Stimulated activated CD4-positive, alpha-beta T cell treated with anti-CD3 and anti-CD28 coated beads, TNF-alpha, amount 100 ng/mL, for 24 hours (primary cell): ENCODE results near the gene AP2A1.

Experiments used
- DNase-seq, 3 experiments: peaks; one replicate each; pipeline ENCODE4 v3.0.0-alpha.2; 2020; ENCODE audit warnings: low read depth in 3 of 3

The AP2A1 gene

DNA sequence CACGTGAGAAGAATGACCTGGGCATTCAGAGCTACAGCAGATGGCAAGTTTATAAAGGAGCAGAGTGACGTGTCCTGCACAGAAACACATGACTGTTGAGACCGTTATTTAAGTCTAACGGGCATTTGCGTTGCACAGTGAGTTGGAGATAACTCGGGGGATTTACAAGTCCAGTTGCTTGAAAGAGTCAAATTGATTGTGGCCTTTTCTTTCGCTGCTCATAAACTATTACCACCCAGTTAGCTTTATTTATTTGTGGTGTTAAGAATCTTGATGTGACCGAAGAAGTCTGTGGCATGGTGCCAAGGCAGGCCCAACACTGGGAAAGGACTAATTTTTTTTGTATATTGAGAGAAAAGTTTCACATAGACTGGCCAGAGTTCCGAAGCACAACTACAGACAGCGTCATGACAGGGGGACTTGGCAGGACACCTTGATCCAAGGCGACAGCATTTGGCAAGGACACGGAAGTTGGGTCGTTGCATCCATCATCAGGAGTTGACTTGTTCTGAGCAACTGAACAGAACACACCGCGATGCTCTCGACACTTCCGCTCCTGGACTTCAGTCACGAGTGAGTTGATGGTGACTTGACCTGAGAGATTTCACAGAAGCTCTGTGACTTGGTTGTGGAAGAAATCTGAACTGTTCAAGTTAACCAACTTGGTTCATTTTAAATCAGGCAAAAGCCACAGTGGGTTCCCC lies 72.2 kb downstream of the AP2A1 start:
- DNase-seq: no peak

DNA sequence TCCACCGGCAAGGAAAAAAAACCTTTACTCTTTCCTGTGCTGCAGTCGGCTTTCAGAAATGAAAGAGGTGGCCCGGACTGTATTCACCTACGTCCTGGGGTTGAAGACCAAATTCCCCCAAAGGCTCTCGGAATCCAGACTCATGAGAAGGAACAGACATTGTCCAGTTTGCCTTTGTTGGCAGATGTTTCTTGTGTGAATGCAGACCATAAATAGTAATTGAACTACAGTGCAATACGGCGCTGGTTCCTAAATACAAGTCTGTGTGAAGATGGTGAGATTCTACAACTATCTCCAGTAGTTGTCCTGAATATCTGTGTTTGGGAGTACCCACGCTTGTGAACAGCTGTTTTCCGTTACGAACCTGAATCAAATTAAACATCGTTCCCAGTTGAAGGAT lies 72.9 kb downstream of the AP2A1 start:
- DNase-seq: no peak

DNA sequence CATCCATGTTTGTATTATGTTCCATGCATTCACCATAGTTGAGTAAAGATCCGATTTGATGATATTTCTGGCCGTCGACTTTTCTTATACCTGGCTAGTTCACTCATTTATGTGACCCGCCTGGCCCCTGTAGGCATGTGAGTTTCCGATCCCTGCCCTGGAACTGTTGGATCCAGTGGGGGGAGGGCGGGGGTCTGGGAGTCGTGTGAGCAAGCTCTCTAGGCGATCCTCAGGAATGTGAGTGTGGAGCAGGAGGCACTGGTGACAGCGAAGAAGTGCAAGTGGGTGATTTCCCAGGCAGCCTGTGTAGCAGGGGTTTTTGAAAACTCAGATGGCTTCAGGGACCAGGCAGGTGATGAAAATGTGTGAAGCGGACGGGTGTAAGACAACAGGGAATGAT lies 73.5 kb downstream of the AP2A1 start:
- DNase-seq: no peak

DNA sequence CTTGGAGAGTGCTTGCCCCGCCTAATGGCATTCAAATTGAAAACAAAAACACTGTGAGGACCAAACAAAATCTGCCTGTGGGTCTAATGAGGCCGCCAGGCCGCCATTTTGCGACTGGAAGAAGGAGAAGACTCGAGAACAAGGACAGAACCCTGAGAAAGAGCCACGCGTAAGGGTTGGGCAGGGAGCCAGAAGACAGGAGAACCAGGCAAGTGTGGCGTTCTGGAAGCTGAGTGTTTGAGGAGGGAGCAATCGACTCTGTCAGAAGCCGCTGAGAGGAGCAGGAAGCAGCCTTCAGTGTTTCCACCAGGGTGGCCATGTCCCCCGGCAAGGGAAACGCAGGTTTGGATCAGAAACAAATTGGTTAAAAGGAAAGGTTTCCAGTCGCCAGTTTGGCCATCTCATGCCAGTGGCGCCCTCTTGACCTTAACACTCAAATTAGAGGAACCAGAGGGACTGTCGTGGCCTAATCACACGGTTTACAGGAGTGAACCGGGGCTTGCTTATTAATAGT lies 74.0 kb downstream of the AP2A1 start:
- no peak for DNase-seq

DNA sequence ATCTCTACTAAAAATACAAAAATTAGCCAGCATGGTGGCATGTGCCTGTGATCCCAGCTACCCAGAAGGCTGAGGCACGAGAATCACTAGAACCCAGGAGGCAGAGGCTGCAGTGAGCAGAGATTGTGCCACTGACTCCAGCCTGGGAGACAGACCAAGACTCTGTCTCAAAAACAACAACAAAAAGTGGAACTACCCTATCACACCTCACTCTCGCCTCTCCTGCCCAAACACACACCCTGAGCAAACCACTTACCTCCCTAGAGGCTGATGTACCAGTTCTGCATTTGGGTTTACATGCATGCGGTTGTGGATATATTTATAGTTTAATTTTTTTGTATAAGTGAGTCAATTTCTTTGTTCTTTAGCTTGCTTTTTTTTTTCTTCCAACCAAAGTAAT lies 76.5 kb downstream of the AP2A1 start:
- no peak for DNase-seq

DNA sequence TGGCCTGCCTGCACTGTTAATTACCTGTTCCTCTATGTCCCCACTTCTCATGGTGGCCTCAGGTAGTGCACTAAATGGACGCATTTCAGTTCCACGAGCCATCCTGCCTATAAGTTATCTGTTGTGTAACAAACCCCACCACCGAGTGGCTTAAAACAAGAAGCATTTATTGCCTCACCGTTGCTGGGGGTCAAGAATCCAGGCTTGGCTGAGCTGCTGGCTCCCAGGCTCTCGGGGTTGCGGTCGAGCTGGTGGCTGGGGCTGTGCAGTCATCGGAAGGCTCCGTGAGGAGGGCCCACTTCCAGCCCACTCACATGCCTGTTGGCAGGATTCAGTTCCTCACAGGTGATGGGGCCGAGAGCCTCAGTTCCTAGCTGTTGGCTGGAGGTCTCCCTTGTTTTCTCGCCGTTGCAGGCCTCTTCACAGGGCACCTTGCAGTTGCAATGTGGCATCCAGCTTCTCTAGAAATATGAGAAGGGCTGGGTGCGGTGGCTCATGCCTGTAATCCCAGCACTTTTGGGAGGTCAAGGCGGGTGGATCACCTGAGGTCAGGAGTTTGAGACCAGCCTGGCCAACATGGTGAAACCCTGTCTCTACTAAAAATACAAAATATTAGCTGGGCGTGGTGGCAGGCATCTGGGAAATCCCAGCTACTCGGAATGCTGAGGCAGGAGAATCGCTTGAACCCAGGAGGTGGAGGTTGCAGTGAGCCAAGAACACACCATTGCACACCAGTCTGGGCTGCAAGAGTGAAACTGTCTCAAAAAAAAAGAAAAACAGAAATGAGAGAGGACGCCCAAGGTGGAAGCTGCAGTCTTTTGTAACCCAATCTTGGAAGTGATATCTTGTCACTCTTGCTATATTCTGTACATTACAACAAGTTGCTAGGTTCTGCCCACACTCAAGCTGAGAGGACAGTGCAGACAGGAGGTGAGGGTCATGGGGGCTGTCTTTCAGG lies 77.6 kb downstream of the AP2A1 start:
- DNase-seq: no peak

DNA sequence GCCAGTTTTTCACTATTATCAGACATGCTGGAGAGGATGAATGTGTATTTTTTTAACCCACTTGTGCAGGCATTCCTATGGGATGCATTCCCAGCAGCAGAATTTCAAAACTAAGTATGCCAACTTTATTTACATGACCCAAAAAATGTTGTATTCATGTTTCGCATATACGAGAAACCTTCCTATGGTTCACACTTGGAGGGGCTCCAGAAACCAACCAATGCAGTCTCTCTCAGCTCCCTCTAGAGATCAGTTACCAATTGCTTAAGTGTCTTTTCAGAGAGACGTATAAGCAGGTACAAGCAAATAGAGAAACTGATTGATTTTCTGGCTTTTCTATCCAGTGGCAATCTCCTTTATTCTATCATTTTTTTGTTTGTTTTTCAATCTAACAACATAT lies 78.6 kb downstream of the AP2A1 start:
- DNase-seq: no peak

DNA sequence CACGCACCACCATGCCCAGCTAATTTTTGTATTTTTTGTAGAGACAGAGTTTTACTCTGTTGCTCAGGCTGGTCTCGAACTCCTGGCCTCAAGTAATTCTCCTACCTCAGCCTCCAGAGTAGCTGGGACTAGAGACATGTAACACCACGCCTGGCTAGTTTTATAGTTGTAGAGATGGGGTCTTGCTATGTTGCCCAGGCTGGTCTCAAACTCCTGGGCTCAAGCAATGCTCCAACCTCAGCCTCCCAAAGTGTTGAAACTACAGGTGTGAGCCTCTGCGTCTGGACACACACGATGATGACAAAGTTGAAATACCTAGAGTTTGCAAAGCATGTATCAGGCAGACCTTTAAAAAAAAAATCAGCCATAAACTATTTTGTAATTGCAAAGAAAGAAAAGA lies 79.6 kb downstream of the AP2A1 start:
- DNase-seq: no peak

DNA sequence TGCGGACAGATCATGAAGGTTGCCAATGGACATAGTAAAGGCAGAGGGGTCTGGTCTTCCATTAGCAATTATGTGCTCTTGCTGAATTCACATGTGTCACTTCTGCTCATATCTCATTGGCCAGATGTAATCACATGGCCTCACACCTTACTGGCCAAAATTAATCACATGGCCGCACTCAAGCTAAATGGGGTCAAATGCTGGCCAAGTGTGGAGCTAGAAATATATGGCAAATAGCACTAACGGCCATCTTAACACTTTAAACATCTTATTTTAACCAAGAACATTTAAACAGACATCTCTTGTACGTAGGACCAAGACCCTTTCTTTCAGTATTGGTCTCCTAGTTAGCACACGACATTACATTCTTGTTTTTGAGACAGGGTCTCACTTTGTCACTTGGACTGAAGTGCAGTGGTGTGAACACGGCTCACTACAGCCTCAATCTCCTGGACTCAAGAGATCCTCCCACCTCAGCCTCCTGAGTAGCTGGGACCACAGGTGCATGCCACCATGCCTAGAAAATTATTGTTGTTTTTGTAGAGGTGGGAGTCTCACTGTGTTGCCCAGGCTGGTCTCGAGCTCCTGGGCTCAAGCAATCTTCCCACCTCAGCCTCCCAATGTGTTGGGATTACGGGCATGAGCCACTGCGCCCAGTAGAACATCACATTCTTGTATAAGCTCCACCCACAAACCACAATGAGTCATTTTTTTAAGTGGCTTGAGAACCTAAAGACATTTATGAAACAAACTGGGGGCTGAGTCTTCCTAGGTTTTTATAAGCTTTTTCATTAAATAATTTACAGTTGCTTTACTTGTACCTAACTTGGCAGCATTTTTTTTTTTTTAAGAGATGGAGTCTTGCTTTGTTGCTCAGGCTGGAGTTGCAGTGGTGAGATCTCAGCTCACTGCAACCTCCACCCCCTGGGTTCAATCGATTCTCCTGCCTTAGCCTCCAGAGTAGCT lies 81.2 kb downstream of the AP2A1 start:
- DNase-seq: no peak

DNA sequence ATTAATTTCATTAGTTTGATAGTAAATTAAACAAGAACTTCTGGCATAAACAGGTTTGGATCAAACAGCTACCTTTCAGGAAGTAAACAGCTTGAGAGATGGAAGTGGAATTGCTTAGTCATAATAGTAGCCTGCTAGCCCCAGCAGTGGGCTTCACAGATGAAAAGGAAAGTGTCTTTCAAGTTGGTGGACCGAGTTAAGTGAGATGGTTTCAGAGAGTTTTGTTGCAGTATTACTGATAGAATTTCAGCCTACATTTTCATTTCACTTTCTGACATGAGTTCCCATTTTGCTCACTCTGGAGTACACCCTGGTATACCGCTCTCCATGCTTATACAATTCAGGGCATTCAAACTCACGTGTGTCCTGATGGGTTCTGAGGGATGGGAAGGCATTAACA lies 82.1 kb downstream of the AP2A1 start:
- no peak for DNase-seq

DNA sequence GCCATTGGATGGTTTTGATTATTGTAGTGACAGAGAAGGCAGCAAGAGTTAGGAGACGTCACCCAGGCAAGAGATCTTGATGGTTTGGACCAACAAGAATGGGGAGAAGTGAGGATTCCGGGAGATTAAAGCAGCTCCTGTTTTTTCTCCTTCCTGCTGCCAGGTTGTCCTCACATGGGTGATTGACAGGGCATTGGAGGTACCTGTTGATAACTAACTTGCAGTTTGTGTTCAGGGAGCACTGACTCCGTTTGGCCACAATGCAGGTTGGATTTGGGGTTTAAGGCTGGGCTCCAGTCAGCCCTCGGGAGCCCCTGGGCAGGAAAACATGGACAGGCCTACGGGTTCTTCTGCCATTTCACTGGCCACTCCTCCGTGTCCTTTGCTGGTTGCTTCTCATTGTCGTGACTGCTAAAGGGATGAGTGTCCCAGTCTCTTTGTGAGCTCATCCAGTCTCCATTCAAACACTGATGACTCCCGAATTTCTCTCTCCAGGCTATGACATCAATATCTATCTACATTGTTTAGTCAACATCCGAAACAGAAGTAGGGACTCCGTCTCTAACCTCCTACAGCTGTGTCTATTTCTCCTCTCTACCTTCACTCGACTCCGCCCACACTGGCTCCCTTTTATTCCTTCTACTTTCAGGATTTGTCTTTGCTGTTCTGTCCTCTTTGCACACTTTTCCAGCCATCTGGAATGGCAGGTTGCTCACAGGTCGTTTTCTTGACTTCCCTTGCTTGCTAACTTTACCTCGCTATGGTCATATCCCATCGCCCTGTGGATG lies 82.8 kb downstream of the AP2A1 start:
- DNase-seq: no peak

DNA sequence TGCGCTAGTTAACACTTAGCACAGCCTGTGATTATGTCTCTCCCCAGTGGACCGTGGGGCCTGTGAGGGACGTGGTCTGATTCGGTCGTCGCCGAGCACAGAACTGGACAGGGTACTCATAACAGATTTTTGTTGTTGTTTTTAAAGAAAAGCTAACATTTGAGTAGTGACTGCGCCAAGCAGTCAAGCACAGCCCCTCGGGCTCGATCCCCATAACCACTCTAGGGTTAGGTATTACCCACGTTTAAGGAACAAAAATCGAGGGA lies 83.4 kb downstream of the AP2A1 start:
- DNase-seq: no peak

DNA sequence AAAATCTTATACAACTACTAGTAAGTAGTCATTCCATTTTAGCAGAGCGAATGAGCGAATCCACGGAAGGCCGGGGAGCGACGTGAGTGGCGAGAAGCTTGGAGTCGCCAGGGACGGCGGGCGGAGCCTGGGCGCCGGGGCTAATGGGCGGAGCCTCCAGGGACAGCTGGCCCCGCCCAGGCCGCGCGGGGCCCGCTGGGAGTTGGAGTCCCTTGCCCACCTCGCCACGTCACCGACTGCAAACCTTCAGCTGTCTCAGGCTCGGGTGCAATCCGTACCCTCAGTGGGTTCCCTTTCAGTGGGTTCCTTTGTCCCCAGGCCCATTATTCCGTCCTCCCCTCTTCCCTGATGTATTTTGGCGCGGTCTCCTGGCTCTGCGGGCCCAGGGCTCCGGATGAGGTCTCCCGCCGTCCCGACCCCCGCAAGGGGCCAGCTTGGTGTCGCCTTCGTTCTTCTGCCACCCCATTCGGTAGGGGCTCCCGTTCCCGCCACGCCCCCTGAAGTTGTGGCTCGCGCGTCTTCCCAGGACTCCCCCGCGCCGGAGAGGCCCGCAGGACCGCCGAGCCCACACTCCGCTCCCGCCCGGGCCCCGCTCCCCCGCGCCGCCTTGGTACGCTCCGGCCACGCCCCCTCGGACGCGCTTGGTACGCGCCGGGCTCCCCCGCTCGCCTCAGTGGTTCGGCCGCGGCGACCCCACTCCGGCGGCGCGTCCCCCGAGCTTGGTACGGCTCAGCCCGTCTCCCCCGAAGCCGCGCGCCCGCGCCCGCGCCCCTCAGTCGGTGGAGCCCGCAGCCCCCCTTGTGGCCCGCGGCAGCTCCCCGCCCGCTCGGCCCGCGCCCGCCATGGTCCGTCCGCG lies 83.9 kb downstream of the AP2A1 start, which contains the start of gene PTOV1:
Gene PTOV1 (plus strand): TSS at position 673 of the 856 bp plus-strand sequence.
- DNase-seq: peak; percentile 70 to 87 (median 79)

DNA sequence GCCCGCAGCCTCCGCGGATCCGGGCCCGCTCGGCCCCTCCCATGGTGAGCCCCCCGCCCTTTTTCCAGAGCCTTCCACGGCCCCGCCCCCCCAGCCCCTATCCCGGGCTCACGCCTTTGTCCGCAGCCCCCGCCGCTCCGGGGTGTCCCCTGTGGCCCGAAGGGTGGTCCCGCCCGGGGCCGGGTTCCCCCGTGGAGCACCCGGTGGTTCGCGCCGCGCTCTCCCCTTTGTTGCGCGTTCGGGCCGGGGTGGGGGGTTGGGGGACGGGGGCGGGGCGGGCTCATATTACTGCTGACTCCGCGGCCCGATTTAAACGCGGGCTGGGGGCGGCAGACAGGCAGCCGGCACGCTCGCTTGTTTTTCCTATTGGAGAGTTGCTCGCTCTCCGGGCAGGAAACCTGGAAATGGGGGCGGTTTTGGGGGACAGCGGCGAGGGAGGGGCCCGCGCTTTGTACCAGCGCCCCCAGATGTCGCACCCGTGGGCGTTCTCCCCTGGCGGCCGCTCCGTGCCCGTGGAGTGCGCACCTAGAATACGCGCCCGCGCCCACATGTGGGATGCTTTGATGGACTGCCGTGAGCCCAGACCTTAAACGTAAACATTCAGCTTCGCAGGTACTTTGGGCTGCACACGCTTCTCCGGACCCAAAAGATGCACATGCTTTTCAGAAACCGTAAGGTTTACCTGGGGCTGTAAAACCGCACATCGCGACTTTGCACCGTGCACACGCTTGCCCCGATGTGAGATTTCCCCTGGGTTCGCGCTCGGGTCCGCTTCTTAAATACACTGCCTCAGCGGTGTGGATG lies 84.9 kb downstream of the AP2A1 start:
- DNase-seq: no peak

DNA sequence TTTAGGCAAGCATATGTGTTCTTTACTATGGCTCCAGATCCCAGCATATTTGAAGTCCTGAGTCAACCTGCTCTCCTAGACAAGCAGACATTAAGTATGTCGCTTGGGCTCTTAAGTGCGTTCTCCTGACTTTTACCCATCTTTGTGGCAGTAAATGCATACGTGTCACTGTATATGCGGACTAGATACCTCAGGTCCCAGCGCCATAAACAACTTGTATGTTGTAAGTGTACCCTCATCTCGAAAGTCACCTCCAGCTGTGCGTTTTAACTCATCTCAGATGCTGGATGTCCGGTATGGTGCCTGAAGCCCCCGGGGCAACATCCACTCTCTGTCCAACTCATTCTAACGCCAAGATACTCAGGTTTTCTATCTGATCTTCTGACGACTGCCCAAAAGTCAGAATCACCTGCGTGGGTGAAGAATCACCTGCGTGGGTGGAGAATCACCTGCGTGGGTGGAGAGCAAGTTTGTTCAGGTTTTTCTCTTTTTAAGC lies 85.9 kb downstream of the AP2A1 start:
- no peak for DNase-seq

DNA sequence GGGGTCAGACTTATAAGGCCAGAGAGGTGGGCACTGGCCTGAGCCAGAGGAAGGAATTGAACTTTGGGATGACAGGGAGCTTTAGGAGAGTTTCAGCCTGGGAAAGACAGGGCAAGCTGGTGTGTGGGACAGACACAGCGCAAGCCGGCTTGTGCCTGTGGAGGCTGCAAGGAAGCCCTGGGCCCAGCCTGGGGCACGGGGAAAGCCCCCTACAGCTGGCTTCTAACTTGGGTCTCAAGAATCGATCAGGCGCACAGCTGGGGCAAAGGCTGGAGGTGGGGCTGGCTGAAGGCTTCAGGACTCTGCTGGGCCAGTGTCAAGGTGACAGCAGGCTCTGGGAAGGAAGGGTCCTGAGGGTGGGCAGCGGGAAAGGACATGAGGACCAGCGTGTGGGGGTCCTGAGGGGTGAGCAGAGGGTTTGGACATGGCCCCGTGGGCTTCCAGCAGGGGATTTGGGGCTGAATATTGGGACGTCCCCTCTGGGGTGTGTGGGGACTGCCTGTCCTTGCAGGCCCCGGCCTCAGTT lies 87.1 kb downstream of the AP2A1 start:
- no peak for DNase-seq

DNA sequence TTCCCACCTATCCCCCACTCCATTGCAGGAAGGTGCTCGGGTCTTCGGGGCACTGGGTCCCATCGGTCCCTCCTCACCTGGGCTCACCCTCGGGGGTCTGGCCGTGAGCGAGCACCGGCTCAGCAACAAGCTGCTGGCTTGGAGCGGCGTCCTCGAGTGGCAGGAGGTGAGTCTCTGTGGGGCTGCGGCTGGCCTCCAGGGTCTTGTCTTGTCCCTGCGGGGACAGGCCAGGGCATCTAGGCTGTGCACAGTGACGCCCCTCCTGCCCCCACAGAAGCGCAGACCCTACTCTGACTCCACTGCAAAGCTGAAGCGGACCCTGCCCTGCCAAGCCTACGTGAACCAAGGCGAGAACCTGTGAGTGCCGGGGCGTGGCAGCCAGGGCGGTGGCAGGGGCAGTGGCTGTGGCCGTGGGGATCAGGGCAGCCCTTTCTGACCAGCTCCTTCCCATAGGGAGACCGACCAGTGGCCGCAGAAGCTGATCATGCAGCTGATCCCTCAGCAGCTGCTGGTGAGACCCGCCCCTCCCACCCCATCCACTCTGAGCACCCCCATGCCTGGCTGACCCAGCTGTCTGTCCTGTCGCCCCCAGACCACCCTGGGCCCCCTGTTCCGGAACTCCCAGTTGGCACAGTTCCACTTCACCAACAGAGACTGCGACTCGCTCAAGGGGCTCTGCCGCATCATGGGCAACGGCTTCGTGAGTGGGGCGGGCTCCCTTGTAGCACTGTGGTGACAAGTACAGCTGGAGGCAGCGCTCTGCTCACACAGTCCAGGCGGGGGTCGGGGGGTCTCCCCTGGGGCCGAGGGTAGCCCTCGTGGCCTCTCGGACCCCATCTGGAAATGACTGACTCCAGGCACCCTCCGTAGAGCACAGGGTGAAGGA lies 87.8 kb downstream of the AP2A1 start:
- no peak for DNase-seq

DNA sequence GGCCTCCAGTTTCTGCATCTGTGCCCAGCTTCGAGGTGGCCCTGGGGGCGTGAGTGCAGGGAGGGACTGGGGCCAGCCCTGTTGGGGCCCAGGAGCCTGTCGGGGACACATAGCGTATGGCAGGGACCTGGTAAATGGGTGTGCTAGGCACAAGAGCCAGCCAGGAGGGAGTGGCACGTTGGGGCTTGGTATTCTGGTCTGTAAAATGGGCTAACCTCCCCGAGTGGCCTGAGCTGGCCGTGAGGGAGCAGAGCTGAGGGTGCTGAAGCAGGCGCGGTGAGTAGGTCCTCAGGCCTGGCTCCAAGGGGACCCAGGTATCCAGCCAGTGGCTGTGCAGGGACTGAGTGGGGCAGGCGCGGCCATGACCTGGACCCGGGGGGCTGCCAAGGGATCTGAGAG lies 88.5 kb downstream of the AP2A1 start:
- no peak for DNase-seq
